NOMO-1 treated with dmso at 0.1 percent for 144 hours (cell line): ENCODE data around the gene TBC1D2B.
"Not testable (repeated sequence)": the region's sequence is repeated elsewhere in the genome, so short reads cannot be mapped to it uniquely, and the experiment has no call there.

Experiments used
- DNase-seq: peaks from one replicate; lab custom pipeline; 2025; ENCODE audit not compliant: unreplicated experiment; lab: John Stamatoyannopoulos, UW

Gene TBC1D2B

GRCh38 chr15:78004919-78005634, 72.4 kb downstream of the TBC1D2B start:
- no peak for DNase-seq

GRCh38 chr15:78004222-78004727, 73.2 kb downstream of the TBC1D2B start:
- DNase-seq, result no peak

DNA sequence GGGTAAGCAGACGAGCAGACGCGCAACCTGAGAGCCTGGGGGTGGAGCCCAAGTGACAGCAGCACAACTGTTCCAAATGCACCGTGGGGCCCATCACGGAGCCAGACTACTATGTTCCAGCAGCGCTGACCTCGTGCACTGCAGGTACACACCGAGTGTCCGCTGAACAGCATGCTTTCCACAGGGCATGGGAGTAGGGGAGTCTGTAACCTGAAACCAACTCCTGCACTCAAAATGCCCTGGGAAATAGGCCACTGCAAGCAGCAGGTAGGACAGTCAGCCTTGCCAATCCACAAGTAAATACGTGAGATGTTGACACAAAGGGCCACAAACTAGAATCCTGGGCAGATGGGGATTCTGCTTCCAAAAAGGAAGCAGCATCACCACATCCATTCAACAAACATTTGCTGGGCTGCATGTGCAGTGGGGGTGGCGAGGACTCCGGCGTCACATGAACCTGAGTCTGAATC, 73.9 kb downstream of the TBC1D2B start:
- DNase-seq, result no peak

GRCh38 chr15:78002996-78003395, 74.5 kb downstream of the TBC1D2B start:
- DNase-seq, result no peak

DNA sequence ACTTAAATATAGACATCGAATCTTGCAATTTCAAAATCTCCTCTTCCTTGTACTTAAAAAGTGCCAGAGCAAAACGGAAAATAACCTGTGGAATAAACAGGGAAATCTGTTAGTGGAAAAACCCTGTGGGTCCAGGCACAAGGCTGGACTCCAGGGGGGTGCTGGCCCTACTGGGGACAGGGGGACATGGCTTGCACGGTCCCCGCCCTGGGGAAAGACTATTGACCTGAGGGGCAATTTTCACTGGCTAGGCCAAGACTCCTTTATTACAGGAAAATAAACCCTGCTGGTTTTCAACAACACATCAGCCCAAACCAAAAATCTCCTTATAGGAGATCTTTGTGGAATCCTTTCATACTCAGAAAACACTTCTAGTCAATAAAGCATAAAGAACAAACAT, 75.9 kb downstream of the TBC1D2B start:
- DNase-seq, result no peak

- no peak for DNase-seq
These were observed 76.6 kb downstream of the TBC1D2B start for GRCh38 chr15:78000927-78001249.

DNA sequence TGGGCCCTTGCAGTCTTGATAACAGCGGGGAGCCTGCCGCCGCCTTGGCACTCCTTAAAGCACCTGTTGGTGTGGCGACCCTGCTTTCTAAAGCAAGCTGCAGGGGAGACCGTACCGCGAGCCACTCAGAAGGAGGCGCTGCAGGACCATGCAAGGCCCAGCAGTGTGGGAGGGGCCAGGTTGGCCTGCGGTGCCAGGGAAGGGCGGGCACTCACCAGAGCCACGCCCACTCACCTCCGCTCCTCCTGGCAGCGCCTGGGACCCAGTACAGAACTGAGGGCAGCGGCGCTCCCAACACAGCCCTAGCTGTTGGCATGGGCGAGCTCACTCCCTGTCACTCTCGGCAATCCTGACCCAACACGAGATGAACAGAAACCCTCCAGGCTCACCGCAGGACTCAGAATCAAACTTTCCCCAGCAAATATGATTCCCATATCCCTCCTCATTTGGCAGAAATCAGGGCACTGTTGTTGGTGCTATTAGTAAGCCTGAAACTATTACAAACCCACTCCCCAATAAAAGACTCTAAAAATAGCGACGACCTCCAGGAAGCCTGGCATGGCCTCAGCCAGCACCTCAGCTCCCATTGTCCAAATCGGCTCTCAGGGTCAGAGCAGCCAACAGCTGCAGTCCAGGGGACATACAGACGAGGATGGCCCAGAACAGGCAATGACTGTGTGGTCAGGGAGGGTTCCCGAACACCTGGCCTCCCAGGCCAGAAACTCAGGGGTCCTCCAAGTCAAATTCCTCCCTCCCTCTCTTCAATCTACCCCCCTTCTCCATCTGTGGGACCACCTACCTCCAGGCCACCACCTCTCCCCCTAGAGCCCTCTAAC, 77.2 kb downstream of the TBC1D2B start:
- peak; percentile 60 for DNase-seq

DNA sequence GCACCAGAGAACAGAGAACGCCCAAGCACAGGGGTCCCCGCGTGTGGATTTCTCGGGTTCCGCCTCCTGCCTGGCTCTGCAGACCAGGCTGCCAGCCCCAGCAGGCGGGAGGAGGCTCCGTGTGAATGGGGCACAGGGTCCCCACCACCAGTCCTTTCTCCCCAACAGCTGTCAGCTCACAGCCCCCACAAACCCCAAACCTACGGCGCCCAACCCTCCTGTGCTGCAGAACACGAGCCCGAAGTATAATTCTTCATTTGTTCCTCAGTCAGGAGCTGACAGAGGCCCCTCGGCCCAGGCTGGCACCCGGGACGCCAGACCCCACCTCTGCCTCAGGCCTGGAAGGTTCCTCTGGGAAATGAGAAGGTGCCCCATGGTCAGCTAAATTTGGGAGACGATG, 78.0 kb downstream of the TBC1D2B start:
- no peak for DNase-seq

- no peak for DNase-seq
These were observed 78.9 kb downstream of the TBC1D2B start for GRCh38 chr15:77998592-77998991.

- DNase-seq, result not testable (repeated sequence)
These were observed 79.6 kb downstream of the TBC1D2B start for GRCh38 chr15:77997761-77998554.

GRCh38 chr15:77997221-77997620, 80.3 kb downstream of the TBC1D2B start:
- DNase-seq, result not testable (repeated sequence)

- not testable (repeated sequence) for DNase-seq
These were observed 80.8 kb downstream of the TBC1D2B start for GRCh38 chr15:77996713-77997171.

DNA sequence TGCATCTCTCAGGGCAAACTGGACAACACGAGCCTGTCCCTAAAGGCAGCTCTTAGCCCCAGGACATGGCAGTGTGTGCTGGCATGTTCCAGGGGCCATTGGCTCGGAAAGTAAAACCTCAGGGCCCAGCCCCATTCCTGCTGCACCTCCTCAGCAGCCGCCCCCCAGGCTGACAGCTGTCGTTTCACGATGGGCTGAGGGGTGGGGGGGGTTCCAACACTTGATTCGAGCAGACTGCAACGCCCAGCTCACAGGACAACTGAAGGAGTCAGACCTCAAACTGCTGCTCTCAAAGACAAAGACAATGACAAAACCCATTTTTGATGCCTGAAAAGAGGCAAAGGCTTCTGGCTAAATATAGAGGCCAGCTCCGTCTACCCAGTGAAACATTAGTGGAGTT, 81.3 kb downstream of the TBC1D2B start:
- not testable (repeated sequence) for DNase-seq

- DNase-seq, result not testable (repeated sequence)
These were observed 82.0 kb downstream of the TBC1D2B start for GRCh38 chr15:77995537-77995918.

DNA sequence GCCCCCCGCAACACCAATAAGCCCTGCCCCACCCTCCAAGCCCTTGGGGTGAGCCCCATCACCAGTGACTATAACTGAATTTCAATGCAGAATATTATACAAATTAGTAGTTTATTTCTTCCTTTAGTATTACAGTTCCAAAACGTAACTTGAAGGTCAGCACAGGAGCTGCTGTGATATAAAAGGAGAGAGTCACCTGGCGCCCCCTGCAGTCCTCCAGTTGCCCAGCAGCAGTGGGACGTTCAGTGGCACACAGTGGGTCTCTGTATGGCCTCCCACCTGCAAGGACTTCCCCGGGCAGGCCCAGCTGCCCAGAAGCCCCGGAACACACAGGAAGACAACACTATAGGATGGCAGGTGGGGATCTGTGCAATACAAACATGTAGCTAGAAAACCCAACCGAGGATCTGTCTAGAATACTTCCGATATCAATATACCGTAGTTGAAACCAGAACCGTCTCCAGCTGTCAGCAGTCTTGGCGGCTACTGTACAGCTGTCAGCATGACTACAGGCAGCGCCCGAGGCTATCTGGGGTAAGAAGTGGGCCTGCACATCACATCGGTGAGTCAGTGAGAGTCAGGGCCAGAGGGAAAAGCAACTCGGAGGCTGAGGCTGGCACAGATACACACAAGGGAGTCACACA, 82.5 kb downstream of the TBC1D2B start:
- not testable (repeated sequence) for DNase-seq

GRCh38 chr15:77993970-77994693, 83.4 kb downstream of the TBC1D2B start:
- DNase-seq, result not testable (repeated sequence)

- no peak for DNase-seq
These were observed 84.1 kb downstream of the TBC1D2B start for GRCh38 chr15:77993374-77993911.

- no peak for DNase-seq
These were observed 84.9 kb downstream of the TBC1D2B start for GRCh38 chr15:77992356-77993222.
